OCI-LY1 (cell line): Measurements from ENCODE around the gene XRN2.

Source experiments
- H2AFZ ChIP-seq: fragments of 200-600 bp; sonication (generic), shearing (Covaris generic); 2 replicates; pipeline ENCODE4 v1.6.0; 2014; ENCODE audit warnings: antibody characterized with exemption, mild to moderate bottlenecking, low read length
- H3F3A ChIP-seq: fragments of 200-600 bp; sonication (generic), shearing (Covaris generic); 2 replicates; pipeline ENCODE4 v1.6.0; 2014; ENCODE audit warnings: mild to moderate bottlenecking, antibody characterized with exemption, low read length, moderate library complexity; ENCODE audit not compliant: insufficient read depth
- H3K27ac ChIP-seq: fragments of 200-600 bp; sonication (generic); 2 replicates; pipeline ENCODE4 v1.5.1; 2014; ENCODE audit warnings: low read length, mixed run types, mild to moderate bottlenecking, low read depth; ENCODE audit not compliant: poor library complexity, severe bottlenecking
- H3K27me3 ChIP-seq: fragments of 200-600 bp; sonication (generic); 2 replicates; pipeline ENCODE4 v1.6.0; 2014; ENCODE audit warnings: antibody characterized with exemption, mild to moderate bottlenecking, low read length, moderate library complexity; ENCODE audit not compliant: insufficient read depth
- H3K36me3 ChIP-seq: fragments of 200-600 bp; sonication (generic); 2 replicates; pipeline ENCODE4 v1.6.1; 2014; ENCODE audit warnings: mild to moderate bottlenecking, antibody characterized with exemption, low read length, moderate library complexity, mixed read lengths; ENCODE audit not compliant: insufficient read depth
- H3K4me1 ChIP-seq: fragments of 200-600 bp; sonication (generic); 2 replicates; pipeline ENCODE4 v1.5.1; 2014; ENCODE audit warnings: mild to moderate bottlenecking, low read length, moderate library complexity; ENCODE audit not compliant: insufficient read depth, severe bottlenecking
- H3K4me2 ChIP-seq: fragments of 200-600 bp; sonication (generic), shearing (Covaris generic); 2 replicates; pipeline ENCODE4 v1.6.1; 2014; ENCODE audit warnings: low read length
- H3K4me3 ChIP-seq: fragments of 200-600 bp; sonication (generic); 2 replicates; pipeline ENCODE4 v1.5.1; 2014; ENCODE audit warnings: low read length, low read depth, mild to moderate bottlenecking, mixed read lengths; ENCODE audit not compliant: poor library complexity, severe bottlenecking
- H3K79me2 ChIP-seq: fragments of 200-600 bp; shearing (Covaris generic); 2 replicates; pipeline ENCODE4 v1.6.1; 2016; ENCODE audit warnings: mixed run types, low read length, mixed read lengths; ENCODE audit not compliant: insufficient read depth
- H3K9ac ChIP-seq: fragments of 200-600 bp; sonication (generic), shearing (Covaris generic); 2 replicates; pipeline ENCODE4 v1.6.1; 2014; ENCODE audit warnings: mild to moderate bottlenecking, low read length, mixed read lengths
- H3K9me2 ChIP-seq: fragments of 200-600 bp; sonication (generic), shearing (Covaris generic); 2 replicates; pipeline ENCODE4 v1.6.1; 2014; ENCODE audit warnings: low read depth, mild to moderate bottlenecking, low read length, mixed read lengths
- H3K9me3 ChIP-seq: fragments of 200-600 bp; shearing (Covaris generic); 2 replicates; pipeline ENCODE4 v1.6.1; 2014; ENCODE audit warnings: low read length, mixed read lengths
- H4K20me1 ChIP-seq: fragments of 200-600 bp; sonication (generic), shearing (Covaris generic); 2 replicates; pipeline ENCODE4 v1.6.0; 2016; ENCODE audit warnings: mild to moderate bottlenecking, low read length; ENCODE audit not compliant: insufficient read depth
- CTCF ChIP-seq: fragments of 200-600 bp; sonication (generic), shearing (Covaris generic); IDR thresholded peaks from 2 replicates; pipeline ENCODE4 v1.5.1; 2017; ENCODE audit warnings: mild to moderate bottlenecking, antibody characterized with exemption, low read length, moderate library complexity, mixed read lengths
- EZH2 ChIP-seq: fragments of 200-600 bp; sonication (generic), shearing (Covaris generic); IDR thresholded peaks from 2 replicates; pipeline ENCODE4 v1.8.0; 2017; ENCODE audit warnings: borderline replicate concordance, mixed run types, mild to moderate bottlenecking, antibody characterized with exemption, low read length, moderate library complexity, mixed read lengths

Gene XRN2

GRCh38 chr20:21371193-21371592 lies 68.1 kb downstream of the XRN2 start:
- Histone ChIP-seq H4K20me1 (no peaks in the 10 kb centered on the region), H3K79me2 (peaks cover 11% of the 10 kb centered on the region), H3K4me2 (no peak overlapping the region), H3K9ac (no peak overlapping the region), H3K27ac (no peak overlapping the region), H3K9me2 (no peaks in the 10 kb centered on the region), H3K4me1 (no peaks in the 10 kb centered on the region), H3K4me3 (no peak overlapping the region), H3K36me3 (peaks cover 57% of the 10 kb centered on the region), H2AFZ (no peak overlapping the region), H3F3A (no peaks in the 10 kb centered on the region), H3K9me3 (no peaks in the 10 kb centered on the region), H3K27me3 (no peaks in the 10 kb centered on the region)
- TF ChIP-seq CTCF (no peak), EZH2 (no peak)

- H3K79me2 ChIP-seq: peaks cover 11% of the 10 kb centered on the region
- H3K27ac ChIP-seq: no peak overlapping the region
- H3K27me3 ChIP-seq: no peaks in the 10 kb centered on the region
- no peak for TF ChIP-seq CTCF
- TF ChIP-seq EZH2: no peak
- peaks cover 49% of the 10 kb centered on the region for H3K36me3 ChIP-seq
- H3K4me1 ChIP-seq: no peaks in the 10 kb centered on the region
- H4K20me1 ChIP-seq: no peaks in the 10 kb centered on the region
- H3F3A ChIP-seq: no peaks in the 10 kb centered on the region
- no peak overlapping the region for H3K9ac ChIP-seq
- no peaks in the 10 kb centered on the region for H3K9me2 ChIP-seq
- no peaks in the 10 kb centered on the region for H3K9me3 ChIP-seq
- H3K4me2 ChIP-seq: no peak overlapping the region
- H3K4me3 ChIP-seq: no peak overlapping the region
- H2AFZ ChIP-seq: no peak overlapping the region
These were observed 68.9 kb downstream of the XRN2 start for GRCh38 chr20:21372016-21372415.

GRCh38 chr20:21373436-21373835 lies 70.3 kb downstream of the XRN2 start:
- TF ChIP-seq EZH2 (no peak), CTCF (no peak)
- Histone ChIP-seq H3K9me2 (no peaks in the 10 kb centered on the region), H3K9me3 (no peaks in the 10 kb centered on the region), H3K79me2 (peaks cover 11% of the 10 kb centered on the region), H3K27me3 (no peaks in the 10 kb centered on the region), H3K27ac (no peak overlapping the region), H2AFZ (no peak overlapping the region), H3K36me3 (peaks cover 43% of the 10 kb centered on the region), H3F3A (no peaks in the 10 kb centered on the region), H3K9ac (no peak overlapping the region), H3K4me3 (no peak overlapping the region), H4K20me1 (no peaks in the 10 kb centered on the region), H3K4me1 (no peaks in the 10 kb centered on the region), H3K4me2 (no peak overlapping the region)
